ENCODE measurements around the gene MAGI1. TPM values are rescaled to one million over a fixed set of nuclear protein-coding genes. Genes with fewer than 3 reads are reported as not detected.

MAGI1 gene
- total RNA-seq, 1 donor from 2014 or later, result 47.1 TPM

- no peak for DNase-seq (ENCODE audit: extremely low spot score in 2 of 2)
- no peak overlapping the region for H3K4me3 ChIP-seq
- H3K27ac ChIP-seq, result no peak overlapping the region
- H3K36me3 ChIP-seq, result no peaks in the 10 kb centered on the region
- H3K4me1 ChIP-seq, result peaks cover 14% of the 10 kb centered on the region
- no peaks in the 10 kb centered on the region for H3K27me3 ChIP-seq
- no peaks in the 10 kb centered on the region for H3K9me3 ChIP-seq
- intact Hi-C loops (cut with DNase I), result no loop called here
- TF ChIP-seq CTCF (IDR thresholded peaks at IDR 0.05), result no peak
- TF ChIP-seq POLR2A (IDR thresholded peaks at IDR 0.05), result no peak
- no peak for TF ChIP-seq POLR2AphosphoS5 (IDR thresholded peaks at IDR 0.05; ENCODE audit: insufficient read depth in 1 of 2, low read depth in 1 of 2)
Observed at GRCh38 chr3:65975032-65975431, 63.7 kb downstream of the MAGI1 start.

GRCh38 chr3:65974509-65974908, 64.2 kb downstream of the MAGI1 start:
- DNase-seq (ENCODE audit: extremely low spot score in 2 of 2), result no peak
- Histone ChIP-seq H3K9me3 (no peaks in the 10 kb centered on the region), H3K4me3 (no peak overlapping the region), H3K27me3 (no peaks in the 10 kb centered on the region), H3K36me3 (no peaks in the 10 kb centered on the region), H3K27ac (no peak overlapping the region), H3K4me1 (peaks cover 9% of the 10 kb centered on the region)
- intact Hi-C loops (cut with DNase I), result no loop called here
- TF ChIP-seq CTCF (IDR thresholded peaks at IDR 0.05) (no peak), POLR2A (IDR thresholded peaks at IDR 0.05) (no peak), POLR2AphosphoS5 (IDR thresholded peaks at IDR 0.05; ENCODE audit: insufficient read depth in 1 of 2, low read depth in 1 of 2) (no peak)

- Histone ChIP-seq H3K27me3 (no peaks in the 10 kb centered on the region), H3K36me3 (no peaks in the 10 kb centered on the region), H3K9me3 (no peaks in the 10 kb centered on the region), H3K4me1 (no peaks in the 10 kb centered on the region), H3K4me3 (no peak overlapping the region), H3K27ac (no peak overlapping the region)
- no peak for DNase-seq (ENCODE audit: extremely low spot score in 2 of 2)
- TF ChIP-seq POLR2AphosphoS5 (IDR thresholded peaks at IDR 0.05; ENCODE audit: insufficient read depth in 1 of 2, low read depth in 1 of 2), result no peak
- TF ChIP-seq CTCF (IDR thresholded peaks at IDR 0.05), result no peak
- TF ChIP-seq POLR2A (IDR thresholded peaks at IDR 0.05), result no peak
- intact Hi-C loops (cut with DNase I), result no loop called here
Observed at GRCh38 chr3:65972765-65973164, 66.0 kb downstream of the MAGI1 start.

- no peak for TF ChIP-seq POLR2AphosphoS5 (IDR thresholded peaks at IDR 0.05; ENCODE audit: insufficient read depth in 1 of 2, low read depth in 1 of 2)
- no peaks in the 10 kb centered on the region for H3K4me1 ChIP-seq
- no peak for DNase-seq (ENCODE audit: extremely low spot score in 2 of 2)
- no peak overlapping the region for H3K4me3 ChIP-seq
- intact Hi-C loops (cut with DNase I), result no loop called here
- no peak overlapping the region for H3K27ac ChIP-seq
- no peaks in the 10 kb centered on the region for H3K36me3 ChIP-seq
- H3K27me3 ChIP-seq, result no peaks in the 10 kb centered on the region
- H3K9me3 ChIP-seq, result no peaks in the 10 kb centered on the region
Observed at GRCh38 chr3:65971293-65972252, 67.1 kb downstream of the MAGI1 start.

- Histone ChIP-seq H3K9me3 (no peaks in the 10 kb centered on the region), H3K36me3 (no peaks in the 10 kb centered on the region), H3K4me3 (no peak overlapping the region), H3K27ac (no peak overlapping the region), H3K4me1 (peaks cover 2% of the 10 kb centered on the region), H3K27me3 (no peaks in the 10 kb centered on the region)
- intact Hi-C loops (cut with DNase I), result no loop called here
- TF ChIP-seq POLR2AphosphoS5 (IDR thresholded peaks at IDR 0.05; ENCODE audit: insufficient read depth in 1 of 2, low read depth in 1 of 2) (no peak), CTCF (IDR thresholded peaks at IDR 0.05) (no peak), POLR2A (IDR thresholded peaks at IDR 0.05) (no peak)
- DNase-seq (ENCODE audit: extremely low spot score in 2 of 2), result no peak
Observed at GRCh38 chr3:65968996-65969395, 69.7 kb downstream of the MAGI1 start.

All from vagina (tissue), 2 donors.